Transverse colon (tissue), 4 donors: Measurements from ENCODE around the gene BTNL2. TPM values are rescaled to one million over a fixed set of nuclear protein-coding genes. Genes with fewer than 3 reads are reported as not detected.
A peak's percentile ranks its signal among the peaks of the same experiment; 100 is the strongest.

Experiments used
- DNase-seq: peaks from one replicate; pipeline ENCODE4 v3.0.0-alpha.2; 2019
- H3K27ac ChIP-seq, 4 donors: fragments of 200-600 bp; sonication (generic); 2 replicates each; pipeline ENCODE4 v1.5.1; 2016 to 2018; ENCODE audit warnings: inconsistent platforms in 4 of 4
- H3K27me3 ChIP-seq: fragments of 200-600 bp; sonication (generic); 2 replicates; pipeline ENCODE4 v1.5.1; 2017; ENCODE audit warnings: inconsistent platforms
- H3K36me3 ChIP-seq, 4 donors: fragments of 200-600 bp; sonication (generic); 2 replicates each; pipeline ENCODE4 v1.5.1; 2017 to 2019; ENCODE audit warnings: inconsistent platforms in 4 of 4
- H3K4me1 ChIP-seq, 4 donors: fragments of 200-600 bp; sonication (generic); 2 replicates each; pipeline ENCODE4 v1.5.1; 2017 to 2020; ENCODE audit warnings: inconsistent platforms in 4 of 4
- H3K4me3 ChIP-seq, 4 donors: fragments of 200-600 bp; sonication (generic); 1 replicate in 1 of 4; 2 replicates in 3 of 4; pipeline versions ENCODE4 v1.5.1 to v1.6.1; 2017 to 2019; ENCODE audit warnings: inconsistent platforms in 4 of 4
- H3K9me3 ChIP-seq, 2 donors: fragments of 200-600 bp; sonication (generic); 2 replicates each; pipeline ENCODE4 v1.5.1; 2017 to 2019; ENCODE audit warnings: inconsistent platforms in 2 of 2
- CTCF ChIP-seq, 5 experiments: fragments of 200-600 bp in 3 of 5; fragments of 450-650 bp in 2 of 5; sonication (generic) in 3 of 5; IDR thresholded peaks; 1 replicate in 2 of 5; 2 replicates in 3 of 5; pipeline ENCODE4 v1.5.1; 2016 to 2017; ENCODE audit warnings: antibody characterized with exemption in 5 of 5, inconsistent platforms in 3 of 5, mild to moderate bottlenecking in 2 of 5, moderate library complexity in 1 of 5
- EP300 ChIP-seq: sonication (generic); formaldehyde crosslinking; IDR thresholded peaks from one replicate; pipeline ENCODE4 v1.6.1; 2017; ENCODE audit warnings: antibody characterized with exemption, low read depth
- POLR2A ChIP-seq: fragments of 450-650 bp; IDR thresholded peaks from one replicate; pipeline ENCODE4 v1.6.1; 2016; ENCODE audit warnings: antibody characterized with exemption, mild to moderate bottlenecking, moderate library complexity
- POLR2AphosphoS5 ChIP-seq, 3 donors: sonication (generic); formaldehyde crosslinking; IDR thresholded peaks; one replicate each; pipeline ENCODE4 v1.6.1; 2016; ENCODE audit warnings: antibody characterized with exemption in 3 of 3
- WGBS, 2 donors: methylation state at CpG; one replicate each; pipeline ENCODE4 v1.1.5; 2018; ENCODE audit warnings: low coverage in 1 of 2; 5-methylcytosine and 5-hydroxymethylcytosine counted together
- in situ Hi-C, 4 donors: fragments of 200-750 bp; cut with MboI; loops; one replicate each; pipeline versions ENCODE4 v1.15.0 to v1.15.1; 2017; ENCODE audit warnings: low sequenced_read_pairs in 3 of 4, low pct_ligation_motif_present in 1 of 4, low pct_unique_long_range_greater_than_20kb in 1 of 4
- intact Hi-C: fragments of 100-400 bp; cut with DNase I; formaldehyde crosslinking; loops from one replicate; pipeline ENCODE4 v1.15.1; 2023; ENCODE audit warnings: low total_unique reads
- total RNA-seq, 4 donors: library from RNA; depleted of rRNA; stranded (reverse); fragments of >200 nt; gene quantifications; one replicate each; pipeline ENCODE4 v1.1.0, GENCODE V29; 2016

The BTNL2 gene
- total RNA-seq, 4 donors from 2014 or later = not detected

- H3K36me3 ChIP-seq = no peaks in the 10 kb centered on the region
- WGBS, 2 donors = 30 to 33% methylated on average over 1 of the region's 1 CpG
- TF ChIP-seq POLR2AphosphoS5 (IDR thresholded peaks at IDR 0.05) (no peak), CTCF (IDR thresholded peaks at IDR 0.05) (no peak), POLR2A (no peak), EP300 (no peak)
- intact Hi-C loops (no loop called here), in situ Hi-C loops (loop anchor here in 2 of 4 donors (25.0 kb wide), 1 partner anchor 168 kb away; no protein-coding TSS in a partner anchor)
- peaks cover 0 to 7% (median 0%) of the 10 kb centered on the region in 4 donors for H3K4me1 ChIP-seq
- no peak for DNase-seq
- no peaks in the 10 kb centered on the region for H3K9me3 ChIP-seq
- no peak overlapping the region for H3K27ac ChIP-seq
- H3K27me3 ChIP-seq = peaks cover 82% of the 10 kb centered on the region
- no peak overlapping the region for H3K4me3 ChIP-seq
These were observed 1.3 kb downstream of the BTNL2 start for GRCh38 chr6:32405656-32406055.

GRCh38 chr6:32402812-32403211 is 4.2 kb downstream of the BTNL2 start:
- Histone ChIP-seq H3K36me3 (no peaks in the 10 kb centered on the region), H3K4me3 (no peak overlapping the region), H3K27me3 (peaks cover 66% of the 10 kb centered on the region), H3K27ac (no peak overlapping the region), H3K4me1 (peaks cover 0 to 7% (median 0%) of the 10 kb centered on the region in 4 donors), H3K9me3 (no peaks in the 10 kb centered on the region)
- WGBS, 2 donors = 53 to 59% methylated on average over 3 to 8 of the region's 8 CpGs
- in situ Hi-C loops = loop anchor here in 2 of 4 donors (25.0 kb wide), 1 partner anchor 166 kb away; no protein-coding TSS in a partner anchor
- intact Hi-C loops = no loop called here
- no peak for DNase-seq
- no peak for TF ChIP-seq POLR2AphosphoS5 (IDR thresholded peaks at IDR 0.05)
- no peak for TF ChIP-seq POLR2A
- no peak for TF ChIP-seq EP300
- no peak for TF ChIP-seq CTCF (IDR thresholded peaks at IDR 0.05)

GRCh38 chr6:32401284-32401963 is 5.6 kb downstream of the BTNL2 start:
- DNase-seq = no peak
- TF ChIP-seq POLR2A (no peak), CTCF (IDR thresholded peaks at IDR 0.05) (no peak), POLR2AphosphoS5 (IDR thresholded peaks at IDR 0.05) (no peak), EP300 (no peak)
- in situ Hi-C loops = loop anchor here in 2 of 4 donors (25.0 kb wide), 1 partner anchor 164 kb away; no protein-coding TSS in a partner anchor
- Histone ChIP-seq H3K27ac (no peak overlapping the region), H3K4me3 (no peak overlapping the region), H3K4me1 (no peaks in the 10 kb centered on the region), H3K9me3 (no peaks in the 10 kb centered on the region), H3K27me3 (peaks cover 52% of the 10 kb centered on the region), H3K36me3 (no peaks in the 10 kb centered on the region)
- WGBS, 2 donors = 44% methylated on average over 4 of the region's 4 CpGs; no CpG with 5 or more reads in 1 of the 2 donors
- intact Hi-C loops = no loop called here

- WGBS, 2 donors = 52% methylated on average over 6 to 7 of the region's 7 CpGs
- intact Hi-C loops = no loop called here
These were observed 9.6 kb downstream of the BTNL2 start for GRCh38 chr6:32397252-32397920.

More at GRCh38 chr6:32397252-32397920, 9.6 kb downstream of the BTNL2 start:
- no peaks in the 10 kb centered on the region for H3K36me3 ChIP-seq
- peak; percentile 17 for DNase-seq
- H3K27ac ChIP-seq = no peak overlapping the region
- no peak for TF ChIP-seq POLR2A
- no peak for TF ChIP-seq EP300
- peaks cover 15% of the 10 kb centered on the region for H3K27me3 ChIP-seq
- no peak overlapping the region for H3K4me3 ChIP-seq
- no peaks in the 10 kb centered on the region for H3K9me3 ChIP-seq
- in situ Hi-C loops = no loop called here
- no peaks in the 10 kb centered on the region for H3K4me1 ChIP-seq
